GM19099 (cell line): Measurements from ENCODE around the gene ANKFN1.

Source experiments
- POLR2A ChIP-seq: IDR thresholded peaks from 3 replicates; pipeline ENCODE4 v1.6.1; 2011; ENCODE audit warnings: low read depth; ENCODE audit not compliant: insufficient read length; ENCODE audit errors: extremely low read depth

ANKFN1 gene

GRCh38 chr17:56314026-56314425 lies 160.8 kb downstream of the ANKFN1 start:
- no peak for TF ChIP-seq POLR2A

- TF ChIP-seq POLR2A, result no peak
These were observed 161.8 kb downstream of the ANKFN1 start for GRCh38 chr17:56314984-56315602.

GRCh38 chr17:56316604-56317003 lies 163.3 kb downstream of the ANKFN1 start:
- no peak for TF ChIP-seq POLR2A

GRCh38 chr17:56317351-56318208 lies 164.3 kb downstream of the ANKFN1 start:
- TF ChIP-seq POLR2A, result no peak

- TF ChIP-seq POLR2A, result no peak
These were observed 166.3 kb downstream of the ANKFN1 start for GRCh38 chr17:56319531-56319930.

- no peak for TF ChIP-seq POLR2A
These were observed 167.2 kb downstream of the ANKFN1 start for GRCh38 chr17:56320443-56320842.

GRCh38 chr17:56322991-56323390 lies 169.7 kb downstream of the ANKFN1 start:
- no peak for TF ChIP-seq POLR2A

GRCh38 chr17:56324676-56325075 lies 171.4 kb downstream of the ANKFN1 start:
- TF ChIP-seq POLR2A, result no peak

GRCh38 chr17:56325313-56326000 lies 172.2 kb downstream of the ANKFN1 start:
- no peak for TF ChIP-seq POLR2A

- TF ChIP-seq POLR2A, result no peak
These were observed 172.7 kb downstream of the ANKFN1 start for GRCh38 chr17:56326001-56326359.

GRCh38 chr17:56347639-56348038 lies 194.4 kb downstream of the ANKFN1 start:
- no peak for TF ChIP-seq POLR2A

- TF ChIP-seq POLR2A, result no peak
These were observed 197.3 kb downstream of the ANKFN1 start for GRCh38 chr17:56350592-56350991.

GRCh38 chr17:56351675-56352074 lies 198.4 kb downstream of the ANKFN1 start:
- TF ChIP-seq POLR2A, result no peak

GRCh38 chr17:56358651-56359050 lies 205.4 kb downstream of the ANKFN1 start:
- TF ChIP-seq POLR2A, result no peak

GRCh38 chr17:56359518-56359917 lies 206.2 kb downstream of the ANKFN1 start:
- no peak for TF ChIP-seq POLR2A

- TF ChIP-seq POLR2A, result no peak
These were observed 214.1 kb downstream of the ANKFN1 start for GRCh38 chr17:56367366-56367765.

- no peak for TF ChIP-seq POLR2A
These were observed 220.9 kb downstream of the ANKFN1 start for GRCh38 chr17:56373981-56374833.
